Breast epithelium (tissue), 4 donors: ENCODE results near the gene NAMPT. TPM values are rescaled to one million over a fixed set of nuclear protein-coding genes. Genes with fewer than 3 reads are reported as not detected.
A peak's percentile ranks its signal among the peaks of the same experiment; 100 is the strongest.
"Not testable (repeated sequence)": the region's sequence is repeated elsewhere in the genome, so short reads cannot be mapped to it uniquely, and the experiment has no call there.

Source experiments
- DNase-seq, 2 donors: peaks; one replicate each; pipeline ENCODE4 v3.0.0-alpha.2; 2019; ENCODE audit warnings: low spot score in 2 of 2
- H3K27ac ChIP-seq, 2 donors: fragments of 200-600 bp; sonication (generic) in 1 of 2; one replicate each; pipeline ENCODE4 v1.5.1; 2016 to 2019; ENCODE audit warnings: mild to moderate bottlenecking in 1 of 2
- H3K27me3 ChIP-seq, 2 donors: fragments of 200-600 bp; sonication (generic) in 1 of 2; one replicate each; pipeline versions ENCODE4 v1.5.1 to v1.6.0; 2017 to 2019; ENCODE audit warnings: control low read depth in 1 of 2, mild to moderate bottlenecking in 1 of 2
- H3K36me3 ChIP-seq: fragments of 200-600 bp; one replicate; pipeline ENCODE4 v1.5.1; 2019
- H3K4me1 ChIP-seq, 2 donors: fragments of 200-600 bp; sonication (generic); one replicate each; pipeline ENCODE4 v1.5.1; 2016 to 2019; ENCODE audit warnings: control low read depth in 1 of 2
- H3K4me3 ChIP-seq, 3 donors: fragments of 200-600 bp; sonication (generic); 1 replicate in 2 of 3; 2 replicates in 1 of 3; pipeline ENCODE4 v1.5.1; 2016 to 2019; ENCODE audit warnings: mild to moderate bottlenecking in 3 of 3, moderate library complexity in 2 of 3
- H3K9me3 ChIP-seq, 2 donors: fragments of 200-600 bp; sonication (generic) in 1 of 2; one replicate each; pipeline ENCODE4 v1.5.1; 2016 to 2019; ENCODE audit warnings: control low read depth in 1 of 2
- CTCF ChIP-seq, 3 donors: fragments of 450-650 bp; IDR thresholded peaks; one replicate each; pipeline ENCODE4 v1.5.1; 2016 to 2017; ENCODE audit warnings: antibody characterized with exemption in 3 of 3, mild to moderate bottlenecking in 3 of 3, moderate library complexity in 3 of 3
- POLR2A ChIP-seq: fragments of 450-650 bp; IDR thresholded peaks from one replicate; pipeline ENCODE4 v1.6.1; 2016; ENCODE audit warnings: antibody characterized with exemption, mild to moderate bottlenecking, moderate library complexity
- POLR2AphosphoS5 ChIP-seq, 3 donors: sonication (generic); formaldehyde crosslinking; IDR thresholded peaks; one replicate each; pipeline ENCODE4 v1.6.1; 2017; ENCODE audit warnings: antibody characterized with exemption in 3 of 3
- intact Hi-C: fragments of 100-400 bp; cut with DNase I; formaldehyde crosslinking; loops from one replicate; pipeline ENCODE4 v1.15.1; 2023; ENCODE audit warnings: low total_unique reads
- total RNA-seq, 3 donors: library from RNA; depleted of rRNA; stranded (reverse); fragments of >200 nt; gene quantifications; one replicate each; pipeline ENCODE4 v1.1.0, GENCODE V29; 2016

Gene NAMPT
- total RNA-seq, 3 donors from 2014 or later = 195 to 751 (median 536) TPM

- Histone ChIP-seq H3K27ac (peak overlapping the region in 1 of 2 donors; percentile 91), H3K27me3 (no peaks in the 10 kb centered on the region), H3K4me3 (no peak overlapping the region), H3K36me3 (no peaks in the 10 kb centered on the region), H3K4me1 (no peaks in the 10 kb centered on the region), H3K9me3 (no peaks in the 10 kb centered on the region)
- TF ChIP-seq POLR2A = no peak
- no peak for TF ChIP-seq CTCF (IDR thresholded peaks at IDR 0.05)
- TF ChIP-seq POLR2AphosphoS5 (IDR thresholded peaks at IDR 0.05) = no peak
- no peak for DNase-seq
- intact Hi-C loops = no loop called here
Measured at GRCh38 chr7:106219170-106219569, 65.6 kb downstream of the NAMPT start.

GRCh38 chr7:106218546-106218945, 66.2 kb downstream of the NAMPT start:
- intact Hi-C loops = no loop called here

GRCh38 chr7:106216923-106217542, 67.8 kb downstream of the NAMPT start:
- no peaks in the 10 kb centered on the region for H3K4me1 ChIP-seq
- H3K9me3 ChIP-seq = no peaks in the 10 kb centered on the region
- no peaks in the 10 kb centered on the region for H3K36me3 ChIP-seq
- intact Hi-C loops = no loop called here
- H3K27ac ChIP-seq = peak overlapping the region; percentile 82 to 91
- peak in 1 of 2 donors; percentile 30 for DNase-seq
- TF ChIP-seq CTCF (IDR thresholded peaks at IDR 0.05) (no peak), POLR2AphosphoS5 (IDR thresholded peaks at IDR 0.05) (peak; percentile 31 to 95 (median 86)), POLR2A (no peak)
- H3K27me3 ChIP-seq = no peaks in the 10 kb centered on the region
- H3K4me3 ChIP-seq = peak overlapping the region in 1 of 3 donors; percentile 20

More at GRCh38 chr7:106218546-106218945, 66.2 kb downstream of the NAMPT start:
- no peak for DNase-seq
- Histone ChIP-seq H3K4me3 (no peak overlapping the region), H3K27me3 (no peaks in the 10 kb centered on the region), H3K27ac (peak overlapping the region in 1 of 2 donors; percentile 91), H3K4me1 (no peaks in the 10 kb centered on the region), H3K36me3 (no peaks in the 10 kb centered on the region), H3K9me3 (no peaks in the 10 kb centered on the region)
- TF ChIP-seq POLR2AphosphoS5 (IDR thresholded peaks at IDR 0.05) = no peak

- peak overlapping the region in 1 of 3 donors; percentile 20 for H3K4me3 ChIP-seq
- intact Hi-C loops = no loop called here
- no peak for DNase-seq
Measured at GRCh38 chr7:106216517-106216922, 68.3 kb downstream of the NAMPT start.

GRCh38 chr7:106215868-106216516, 68.8 kb downstream of the NAMPT start:
- no peak for TF ChIP-seq POLR2A
- no peak for TF ChIP-seq CTCF (IDR thresholded peaks at IDR 0.05)
- TF ChIP-seq POLR2AphosphoS5 (IDR thresholded peaks at IDR 0.05) = no peak
- Histone ChIP-seq H3K4me1 (no peaks in the 10 kb centered on the region), H3K27me3 (no peaks in the 10 kb centered on the region), H3K9me3 (no peaks in the 10 kb centered on the region), H3K36me3 (no peaks in the 10 kb centered on the region), H3K27ac (peak overlapping the region; percentile 82 to 91), H3K4me3 (no peak overlapping the region)
- intact Hi-C loops = no loop called here
- DNase-seq = no peak

More at GRCh38 chr7:106216517-106216922, 68.3 kb downstream of the NAMPT start:
- H3K27ac ChIP-seq = peak overlapping the region; percentile 82 to 91
- TF ChIP-seq POLR2AphosphoS5 (IDR thresholded peaks at IDR 0.05) (peak in 2 of 3 donors; percentile 46 to 55), POLR2A (no peak), CTCF (IDR thresholded peaks at IDR 0.05) (no peak)
- no peaks in the 10 kb centered on the region for H3K27me3 ChIP-seq
- no peaks in the 10 kb centered on the region for H3K4me1 ChIP-seq
- H3K36me3 ChIP-seq = no peaks in the 10 kb centered on the region
- no peaks in the 10 kb centered on the region for H3K9me3 ChIP-seq

GRCh38 chr7:106208944-106209343, 75.8 kb downstream of the NAMPT start:
- H3K4me3 ChIP-seq, DNase-seq, H3K4me1 ChIP-seq, H3K9me3 ChIP-seq, H3K27me3 ChIP-seq, H3K27ac ChIP-seq, intact Hi-C loops, H3K36me3 ChIP-seq: not testable (repeated sequence)
